Activated CD8-positive, alpha-beta T cell treated with anti-CD3 and anti-CD28 coated beads for 36 hours (primary cell): ENCODE data around the gene ORMDL3. TPM values are rescaled to one million over a fixed set of nuclear protein-coding genes. Genes with fewer than 3 reads are reported as not detected.

Experiments used
- ATAC-seq: fragments of 200-7000 bp; cut with Tn5 transposase; one replicate; pipeline ENCODE4 v1.10.0; 2021; ENCODE audit warnings: mild to moderate bottlenecking, moderate library complexity
- CTCF ChIA-PET: fragments of 350-600 bp; sonication (Branson Sonifier 250); formaldehyde crosslinking; loops from one replicate; lab custom pipeline; 2021; ENCODE audit warnings: antibody characterized with exemption; lab: Charles Lee
- POLR2A ChIA-PET: fragments of 350-600 bp; sonication (Branson Sonifier 250); formaldehyde crosslinking; loops from one replicate; lab custom pipeline; 2021; ENCODE audit warnings: antibody characterized with exemption; lab: Charles Lee
- DNase-seq: peaks from one replicate; pipeline ENCODE4 v3.0.0-alpha.2; 2020
- H3K27ac Mint-ChIP-seq: one replicate; pipeline ENCODE4 v1.8.0; 2021; ENCODE audit warnings: mild to moderate bottlenecking, mixed read lengths
- H3K27me3 Mint-ChIP-seq: one replicate; pipeline ENCODE4 v1.8.0; 2021; ENCODE audit warnings: mixed read lengths
- H3K36me3 Mint-ChIP-seq: one replicate; pipeline ENCODE4 v1.8.0; 2021; ENCODE audit warnings: low read depth, mixed read lengths
- H3K4me1 Mint-ChIP-seq: one replicate; pipeline ENCODE4 v1.8.0; 2021; ENCODE audit warnings: low read depth, mixed read lengths
- H3K4me3 Mint-ChIP-seq: one replicate; pipeline ENCODE4 v1.8.0; 2021; ENCODE audit warnings: mild to moderate bottlenecking, moderate library complexity, mixed read lengths
- H3K9me3 Mint-ChIP-seq: one replicate; pipeline ENCODE4 v1.8.0; 2021; ENCODE audit warnings: mixed read lengths
- intact Hi-C: fragments of 100-400 bp; cut with micrococcal nuclease; formaldehyde crosslinking; loops from one replicate; pipeline ENCODE4 v1.10.0; 2022
- total RNA-seq, 2 experiments: library from RNA; stranded (reverse); gene quantifications; one replicate each; pipeline ENCODE4 v1.2.3, GENCODE V29; 2021
- TF ChIP-seq, protein P1 (sequence below): fragments of 200-600 bp; IDR thresholded peaks from one replicate; pipeline ENCODE4 v1.8.0; 2022; ENCODE audit warnings: antibody characterized with exemption, mild to moderate bottlenecking

ORMDL3 gene, protein sequence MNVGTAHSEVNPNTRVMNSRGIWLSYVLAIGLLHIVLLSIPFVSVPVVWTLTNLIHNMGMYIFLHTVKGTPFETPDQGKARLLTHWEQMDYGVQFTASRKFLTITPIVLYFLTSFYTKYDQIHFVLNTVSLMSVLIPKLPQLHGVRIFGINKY
- 10 to 100 TPM; 78.8 to 80.5 TPM for total RNA-seq

DNA sequence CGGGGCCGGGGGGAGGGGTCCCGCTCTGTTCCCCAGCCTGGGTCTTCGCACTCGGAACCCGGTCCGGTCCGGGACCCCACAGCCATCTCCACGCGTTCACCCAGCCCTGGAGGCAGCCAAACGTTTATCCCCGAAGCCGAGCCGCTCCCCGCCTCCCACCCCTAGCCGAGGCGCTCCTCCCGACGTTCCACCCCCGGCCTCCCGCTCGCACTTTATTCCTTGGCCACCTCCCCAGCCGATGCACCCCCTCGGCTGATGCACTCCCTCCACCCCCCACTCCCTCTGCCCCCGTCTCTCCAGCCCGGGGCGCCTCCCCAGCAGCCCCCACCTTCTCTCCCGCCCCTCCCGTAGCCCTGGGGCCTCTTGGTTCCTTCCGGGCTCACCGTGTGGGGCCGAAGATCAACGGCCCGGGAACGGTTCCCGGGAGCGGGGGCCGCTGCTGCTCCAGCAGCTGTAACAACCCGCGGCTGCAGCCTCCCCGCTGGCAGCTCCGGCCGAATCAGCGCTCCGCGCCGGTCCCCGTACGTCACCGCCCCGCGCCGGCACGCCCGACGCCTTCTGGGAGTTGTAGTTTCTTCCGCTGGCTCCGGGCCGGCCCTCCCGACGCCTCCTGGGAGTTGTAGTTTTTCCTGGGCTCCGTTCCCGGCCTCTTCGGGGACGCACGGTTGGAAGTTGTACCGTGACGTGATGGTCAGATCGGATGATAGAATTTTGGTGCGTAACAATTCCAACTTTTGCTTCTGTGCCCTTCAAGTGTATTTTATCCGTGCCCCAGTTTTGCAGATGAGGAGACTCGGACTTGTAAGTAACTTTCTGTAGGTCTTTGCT lies at the start of gene ORMDL3, which contains the start of gene LRRC3C:
ORMDL3 (minus strand) TSS at position 501 of the 828 bp plus-strand sequence. CDS start 3,398 bp downstream, outside the sequence.
LRRC3C (plus strand) TSS at position 632 of the 828 bp plus-strand sequence. CDS start 13,792 bp downstream, outside the sequence.
- peak; percentile 93 for DNase-seq
- Mint-ChIP-seq H3K27me3 (no peaks in the 10 kb centered on the region), H3K4me1 (peaks cover 52% of the 10 kb centered on the region), H3K4me3 (peak within 1 kb of the TSS; percentile 94), H3K36me3 (peaks cover 29% of the 10 kb centered on the region), H3K27ac (peak within 1 kb of the TSS; percentile 87), H3K9me3 (no peaks in the 10 kb centered on the region)
- TF ChIP-seq, protein P1, sequence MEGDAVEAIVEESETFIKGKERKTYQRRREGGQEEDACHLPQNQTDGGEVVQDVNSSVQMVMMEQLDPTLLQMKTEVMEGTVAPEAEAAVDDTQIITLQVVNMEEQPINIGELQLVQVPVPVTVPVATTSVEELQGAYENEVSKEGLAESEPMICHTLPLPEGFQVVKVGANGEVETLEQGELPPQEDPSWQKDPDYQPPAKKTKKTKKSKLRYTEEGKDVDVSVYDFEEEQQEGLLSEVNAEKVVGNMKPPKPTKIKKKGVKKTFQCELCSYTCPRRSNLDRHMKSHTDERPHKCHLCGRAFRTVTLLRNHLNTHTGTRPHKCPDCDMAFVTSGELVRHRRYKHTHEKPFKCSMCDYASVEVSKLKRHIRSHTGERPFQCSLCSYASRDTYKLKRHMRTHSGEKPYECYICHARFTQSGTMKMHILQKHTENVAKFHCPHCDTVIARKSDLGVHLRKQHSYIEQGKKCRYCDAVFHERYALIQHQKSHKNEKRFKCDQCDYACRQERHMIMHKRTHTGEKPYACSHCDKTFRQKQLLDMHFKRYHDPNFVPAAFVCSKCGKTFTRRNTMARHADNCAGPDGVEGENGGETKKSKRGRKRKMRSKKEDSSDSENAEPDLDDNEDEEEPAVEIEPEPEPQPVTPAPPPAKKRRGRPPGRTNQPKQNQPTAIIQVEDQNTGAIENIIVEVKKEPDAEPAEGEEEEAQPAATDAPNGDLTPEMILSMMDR: no peak
- intact Hi-C loops: loop anchor here (5.0 kb wide), 1 partner anchor 170 kb away; no protein-coding TSS in a partner anchor
- ChIA-PET CTCF (interaction anchor here (2.1 to 2.6 kb wide), 3 partner anchors 32 to 65 kb away, joined by 6 to 10 read pairs (median 6); partner anchors contain the start of gene PSMD3), POLR2A (interaction anchor here (0.7 to 2.6 kb wide), 10 partner anchors 10 to 171 kb away, joined by 3 to 13 read pairs (median 5); no protein-coding TSS in a partner anchor)
- peak; percentile 74 for ATAC-seq

DNA sequence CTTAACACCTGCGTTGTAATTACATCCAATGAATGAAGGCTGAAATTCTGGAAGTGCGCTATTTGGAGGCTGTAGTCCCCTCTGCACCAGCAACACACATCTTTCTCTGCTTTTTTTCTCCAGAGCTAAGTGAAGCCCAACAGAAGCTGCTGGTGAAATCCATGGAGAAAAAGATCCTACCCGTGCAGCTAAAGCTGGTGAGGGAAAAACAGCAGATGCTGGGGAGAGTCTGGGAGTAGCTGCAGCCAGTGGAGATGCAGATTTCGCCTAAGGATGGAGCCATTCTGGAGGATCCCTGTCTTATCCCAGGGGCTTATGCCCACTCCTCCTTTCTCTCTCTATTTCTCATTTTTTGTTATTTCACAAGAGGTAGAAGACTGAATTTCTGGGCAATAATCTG lies 48.4 kb upstream of the ORMDL3 start:
- DNase-seq: no peak
- Mint-ChIP-seq H3K27me3 (peaks cover 2% of the 10 kb centered on the region), H3K4me1 (peaks cover 11% of the 10 kb centered on the region), H3K4me3 (no peak overlapping the region), H3K27ac (no peak overlapping the region), H3K36me3 (no peaks in the 10 kb centered on the region), H3K9me3 (no peaks in the 10 kb centered on the region)
- CTCF ChIA-PET: interaction anchor here (0.7 to 1.7 kb wide), 5 partner anchors 14 to 49 kb away, joined by 3 to 9 read pairs (median 3); no protein-coding TSS in a partner anchor
- POLR2A ChIA-PET: no interaction called here
- no peak for ATAC-seq
- TF ChIP-seq, protein P1: no peak
- intact Hi-C loops: no loop called here

DNA sequence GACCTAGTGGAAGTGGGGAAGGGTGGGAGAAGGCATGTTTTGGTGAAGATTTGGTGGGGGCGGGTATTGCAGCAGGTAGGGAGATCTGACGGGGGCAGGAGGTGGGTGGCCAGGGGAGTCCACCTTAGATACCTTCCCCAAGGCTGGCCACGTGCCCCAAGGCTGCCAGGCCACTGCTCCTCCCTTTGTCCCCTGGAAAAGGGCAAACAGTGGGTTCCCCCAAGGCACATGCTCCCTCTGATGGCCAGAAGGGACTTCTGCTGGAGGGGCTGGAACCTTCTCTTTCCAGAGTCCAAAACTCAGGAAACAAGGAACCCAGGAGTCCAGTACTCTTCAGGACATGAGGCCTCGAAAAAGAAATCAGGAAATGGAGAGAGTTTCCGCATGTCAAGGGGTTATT lies 47.0 kb upstream of the ORMDL3 start:
- H3K27me3 Mint-ChIP-seq: peaks cover 2% of the 10 kb centered on the region
- TF ChIP-seq, protein P1: no peak
- ATAC-seq: no peak
- POLR2A ChIA-PET: no interaction called here
- no peaks in the 10 kb centered on the region for H3K36me3 Mint-ChIP-seq
- no peak overlapping the region for H3K27ac Mint-ChIP-seq
- H3K4me1 Mint-ChIP-seq: peaks cover 3% of the 10 kb centered on the region
- no peak overlapping the region for H3K4me3 Mint-ChIP-seq
- DNase-seq: no peak
- CTCF ChIA-PET: interaction anchor here (1.6 kb wide), 1 partner anchor 16 kb away, joined by 9 read pairs; no protein-coding TSS in a partner anchor
- no peaks in the 10 kb centered on the region for H3K9me3 Mint-ChIP-seq
- intact Hi-C loops: no loop called here

DNA sequence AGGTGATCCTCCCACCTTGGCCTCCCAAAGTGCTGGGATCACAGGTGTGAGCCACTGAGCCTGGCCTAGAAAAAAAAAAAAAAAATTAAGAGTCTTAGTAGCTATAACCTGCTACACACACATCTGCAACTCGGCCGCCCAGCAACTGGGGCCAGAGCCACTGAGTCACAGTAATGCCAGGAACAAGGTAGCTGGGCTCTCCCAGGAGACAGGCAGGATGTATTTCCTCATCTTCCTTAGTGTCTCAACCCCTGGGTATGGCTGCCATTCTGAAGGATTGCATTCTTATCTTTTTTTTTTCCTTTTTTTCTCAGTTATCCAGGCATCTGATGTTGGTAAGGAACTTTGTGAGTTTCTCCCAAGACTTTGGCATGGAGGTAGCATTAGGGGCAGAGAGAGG lies 46.1 kb upstream of the ORMDL3 start:
- no peak for ATAC-seq
- Mint-ChIP-seq H3K9me3 (no peaks in the 10 kb centered on the region), H3K36me3 (no peaks in the 10 kb centered on the region), H3K27ac (no peak overlapping the region), H3K27me3 (peaks cover 2% of the 10 kb centered on the region), H3K4me3 (no peak overlapping the region), H3K4me1 (no peaks in the 10 kb centered on the region)
- CTCF ChIA-PET: interaction anchor here (1.4 kb wide), 1 partner anchor 15 kb away, joined by 3 read pairs; no protein-coding TSS in a partner anchor
- POLR2A ChIA-PET: interaction anchor here (0.7 to 1.2 kb wide), 2 partner anchors 26 to 180 kb away, joined by 3 read pairs; no protein-coding TSS in a partner anchor
- intact Hi-C loops: no loop called here
- no peak for DNase-seq
- TF ChIP-seq, protein P1: no peak
